GM19372 (cell line): Measurements from ENCODE around the gene ACOX2.
"Not testable (repeated sequence)": the region's sequence is repeated elsewhere in the genome, so short reads cannot be mapped to it uniquely, and the experiment has no call there.

Source experiments
- ATAC-seq: cut with Tn5 transposase; IDR thresholded peaks from one replicate; pipeline ENCODE4 v1.9.1; 2021; ENCODE audit warnings: mild to moderate bottlenecking, low read depth, moderate library complexity; ENCODE audit not compliant: unreplicated experiment

The ACOX2 gene

DNA sequence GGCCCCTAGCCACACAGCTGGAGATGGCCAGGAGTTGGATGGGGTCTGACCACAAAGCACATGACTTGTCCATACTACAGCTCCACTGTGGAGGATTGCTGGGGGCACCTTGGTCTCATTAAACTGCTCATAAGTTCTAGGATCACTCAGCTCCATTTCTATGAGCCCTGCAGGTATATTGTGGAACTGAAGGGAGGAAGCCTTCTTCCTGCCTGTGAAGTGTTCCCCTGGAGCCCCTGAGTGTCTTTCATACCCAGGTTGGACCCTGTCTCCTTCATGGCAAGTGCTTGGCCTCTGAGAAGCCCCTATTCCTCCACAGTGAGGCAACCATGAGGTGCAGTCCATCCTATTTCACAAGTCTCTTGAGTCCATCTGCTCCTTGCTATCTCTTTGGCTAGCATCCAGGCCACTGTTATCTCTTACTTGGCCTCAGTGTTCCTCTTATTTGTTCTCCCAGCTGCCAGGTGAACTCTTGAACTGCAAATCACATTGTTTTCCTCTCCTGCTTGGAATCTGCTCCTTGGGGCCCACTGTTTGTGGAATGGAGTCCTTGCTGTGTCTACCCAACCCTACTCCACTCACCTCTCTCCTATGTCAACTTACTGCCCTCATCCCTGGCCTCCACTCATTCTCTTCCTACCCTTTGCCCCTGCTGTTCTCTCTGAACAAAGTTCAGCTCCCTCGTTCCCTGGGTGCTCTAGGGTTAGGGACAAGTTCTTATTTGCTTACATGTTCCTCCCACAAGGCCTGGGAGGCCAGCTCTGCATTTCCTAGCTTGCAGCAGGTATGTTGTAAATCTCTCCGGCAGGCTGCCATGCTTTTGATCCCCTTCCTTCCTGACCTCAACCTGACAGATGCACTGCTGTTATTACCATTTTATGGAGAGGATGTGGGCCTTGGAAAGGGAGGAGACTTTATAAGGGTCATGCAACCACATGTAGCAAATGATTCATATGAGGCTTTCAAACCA is 1.2 kb downstream of the ACOX2 start:
- no peak for ATAC-seq

DNA sequence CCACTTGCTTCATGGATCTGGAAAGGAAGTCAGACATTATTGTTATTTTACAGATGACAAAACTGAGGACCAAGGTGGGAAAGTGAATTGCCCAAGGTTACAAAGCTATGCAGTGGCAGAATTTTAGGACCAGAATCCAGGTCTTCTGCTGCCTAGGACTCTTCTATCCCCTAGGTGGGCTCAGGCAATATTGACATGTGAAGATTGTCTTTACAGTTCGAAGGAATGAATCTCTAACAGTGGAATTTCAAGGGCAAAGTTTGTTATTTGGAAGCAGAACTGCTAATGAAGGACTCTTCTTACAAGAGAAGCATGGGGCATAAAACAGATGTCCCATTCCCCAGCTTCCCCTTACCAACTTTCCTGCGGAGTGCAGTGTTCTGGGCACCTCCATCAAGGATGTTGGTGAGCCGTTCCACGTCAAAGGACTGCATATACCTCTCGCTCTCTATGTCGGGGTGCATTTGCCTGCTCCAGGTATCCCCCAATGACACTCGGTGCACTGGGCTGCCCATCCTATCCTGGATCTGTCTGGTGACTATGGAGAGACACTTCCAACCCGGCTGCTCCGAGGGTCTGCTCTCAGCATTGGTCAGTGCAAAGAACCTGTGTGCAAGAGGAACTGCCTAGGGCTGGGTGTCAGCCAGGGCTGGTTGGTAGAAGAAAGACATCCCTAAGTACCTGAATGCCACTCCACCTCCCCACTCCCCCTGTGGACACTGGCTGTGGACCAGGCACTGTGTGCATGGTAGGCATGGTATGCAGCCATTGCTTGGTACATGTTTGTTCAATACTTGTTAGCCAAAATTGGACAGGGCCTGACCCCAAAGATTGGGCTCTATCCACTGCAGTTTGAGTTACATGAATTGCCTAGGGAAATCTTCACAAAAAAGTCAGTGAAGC is 2.1 kb downstream of the ACOX2 start:
- ATAC-seq: no peak

GRCh38 chr3:58532794-58533220 is 4.2 kb downstream of the ACOX2 start:
- ATAC-seq: peak; percentile 93

- ATAC-seq: no peak
These were observed 5.0 kb downstream of the ACOX2 start for GRCh38 chr3:58531956-58532355.

DNA sequence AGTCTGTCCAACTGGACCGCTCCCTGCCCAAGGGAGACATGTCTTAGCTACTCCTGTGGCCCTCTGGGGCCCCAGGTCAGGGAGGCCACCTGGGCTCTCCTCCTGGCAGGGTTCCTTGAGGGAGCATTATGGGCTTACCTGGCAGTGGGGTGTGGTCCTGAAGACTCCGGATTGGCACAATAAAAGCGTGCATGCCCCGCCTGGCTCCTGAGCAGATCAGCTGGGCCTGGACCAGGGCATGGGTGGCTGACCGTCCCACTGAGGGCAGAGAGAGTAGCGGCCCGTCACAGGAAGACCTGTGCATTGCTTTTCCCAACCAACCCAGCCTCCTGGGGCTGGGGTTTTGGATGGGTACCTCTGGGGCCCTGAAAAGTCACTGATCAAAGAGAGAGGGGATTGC is 5.4 kb downstream of the ACOX2 start:
- ATAC-seq: no peak

- no peak for ATAC-seq
These were observed 6.6 kb downstream of the ACOX2 start for GRCh38 chr3:58530354-58530865.

- no peak for ATAC-seq
These were observed 7.3 kb downstream of the ACOX2 start for GRCh38 chr3:58529516-58530353.

GRCh38 chr3:58528629-58529028 is 8.4 kb downstream of the ACOX2 start:
- ATAC-seq: no peak

- ATAC-seq: not testable (repeated sequence)
These were observed 9.6 kb downstream of the ACOX2 start for GRCh38 chr3:58527440-58527839.

DNA sequence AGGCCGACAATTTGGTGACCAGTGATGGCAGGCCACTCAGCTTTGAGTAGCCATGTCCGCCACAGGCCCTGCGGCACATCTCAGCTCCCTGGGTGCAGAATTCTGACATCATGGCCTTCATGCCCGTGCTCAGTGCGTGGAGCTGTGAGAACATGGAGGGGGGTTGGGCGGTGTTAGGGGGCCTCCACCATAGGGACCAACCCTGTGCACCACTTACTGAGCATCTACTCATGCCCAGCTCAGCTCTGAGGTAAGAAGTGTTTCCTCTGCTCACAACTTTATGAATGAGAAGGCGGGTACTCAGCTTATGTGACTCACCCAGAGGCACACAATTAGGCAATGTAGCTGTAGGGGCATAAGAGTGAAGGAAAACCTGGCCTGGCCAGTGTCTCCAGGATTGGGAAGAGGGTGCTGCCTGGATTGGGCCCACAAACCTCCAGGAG is 10.5 kb downstream of the ACOX2 start:
- no peak for ATAC-seq

DNA sequence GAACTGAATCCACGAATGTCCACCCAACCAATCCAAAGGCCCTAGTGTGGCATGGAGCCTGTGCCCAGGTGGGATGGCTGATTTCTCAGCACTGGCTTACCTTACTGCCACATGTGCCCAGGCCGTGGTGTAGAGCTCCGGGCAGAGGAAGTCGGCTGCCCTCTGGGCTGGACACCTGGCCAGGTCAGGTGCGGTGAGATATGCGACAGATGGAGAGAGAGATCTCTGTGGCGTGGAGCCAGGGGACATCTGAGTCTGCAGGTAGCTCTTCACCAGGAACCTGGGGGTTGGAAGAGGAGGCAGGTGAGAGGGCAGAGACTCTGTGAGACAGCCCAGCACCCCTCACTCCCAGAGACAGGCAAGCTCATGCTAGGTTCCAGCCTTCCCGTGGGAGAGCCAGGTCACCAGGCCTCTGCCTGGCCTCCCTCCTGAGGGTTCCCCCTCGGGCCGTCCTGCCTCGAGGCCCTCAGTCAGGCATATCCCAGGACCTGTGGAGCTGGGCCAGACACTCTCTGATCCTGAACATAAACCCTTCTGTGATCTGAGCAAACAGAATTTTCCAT is 12.6 kb downstream of the ACOX2 start:
- ATAC-seq: no peak

DNA sequence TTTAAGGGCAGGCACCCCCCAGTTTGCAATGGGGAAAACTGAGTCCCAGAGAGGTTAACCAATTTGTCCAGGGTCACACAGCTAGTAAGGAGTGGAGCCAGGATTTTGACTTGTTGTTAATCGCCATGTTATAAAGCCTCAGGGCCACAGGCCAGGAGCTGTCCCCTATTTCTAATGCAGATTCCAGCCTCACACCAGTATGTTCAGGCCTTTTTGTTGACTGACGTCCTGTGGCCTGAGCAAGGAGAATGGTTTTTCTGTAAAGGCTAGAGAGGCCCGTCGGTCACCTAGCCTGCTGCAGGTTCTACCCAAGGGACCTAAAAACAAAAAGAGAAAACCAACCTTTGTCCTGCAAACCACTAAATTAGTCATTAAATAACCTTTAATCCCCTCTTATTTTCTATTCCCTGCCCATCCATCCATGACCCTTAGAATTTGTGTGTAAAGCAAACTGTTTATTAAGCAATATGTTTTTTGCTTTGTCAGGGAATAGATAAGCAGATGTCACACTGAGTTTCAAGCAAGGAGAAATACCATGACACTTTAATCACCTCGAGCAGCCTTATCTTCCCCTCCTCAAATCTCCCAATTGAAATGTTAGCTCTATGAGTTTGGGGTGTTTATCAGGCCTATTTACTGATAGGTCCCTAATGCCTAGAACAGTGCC is 14.1 kb downstream of the ACOX2 start:
- no peak for ATAC-seq

- no peak for ATAC-seq
These were observed 14.9 kb downstream of the ACOX2 start for GRCh38 chr3:58521917-58522631.

DNA sequence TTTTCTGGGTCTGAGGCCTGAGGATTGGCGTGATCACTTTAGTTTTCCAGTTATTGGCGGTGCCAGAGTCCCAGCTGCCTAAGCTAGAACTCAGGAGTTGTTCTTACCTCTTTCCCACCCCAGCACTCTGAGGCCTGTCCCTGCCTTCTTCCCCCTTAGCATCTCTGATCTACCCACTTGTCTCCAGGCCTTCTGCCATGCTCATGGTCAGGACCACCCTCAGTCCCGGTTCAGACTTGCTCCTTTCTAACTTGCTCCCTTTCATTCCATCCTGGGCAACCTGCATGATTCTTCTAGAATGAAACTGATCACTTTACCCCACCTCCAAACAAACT is 15.7 kb downstream of the ACOX2 start:
- ATAC-seq: no peak

GRCh38 chr3:58520403-58521335 is 16.3 kb downstream of the ACOX2 start:
- ATAC-seq: no peak

DNA sequence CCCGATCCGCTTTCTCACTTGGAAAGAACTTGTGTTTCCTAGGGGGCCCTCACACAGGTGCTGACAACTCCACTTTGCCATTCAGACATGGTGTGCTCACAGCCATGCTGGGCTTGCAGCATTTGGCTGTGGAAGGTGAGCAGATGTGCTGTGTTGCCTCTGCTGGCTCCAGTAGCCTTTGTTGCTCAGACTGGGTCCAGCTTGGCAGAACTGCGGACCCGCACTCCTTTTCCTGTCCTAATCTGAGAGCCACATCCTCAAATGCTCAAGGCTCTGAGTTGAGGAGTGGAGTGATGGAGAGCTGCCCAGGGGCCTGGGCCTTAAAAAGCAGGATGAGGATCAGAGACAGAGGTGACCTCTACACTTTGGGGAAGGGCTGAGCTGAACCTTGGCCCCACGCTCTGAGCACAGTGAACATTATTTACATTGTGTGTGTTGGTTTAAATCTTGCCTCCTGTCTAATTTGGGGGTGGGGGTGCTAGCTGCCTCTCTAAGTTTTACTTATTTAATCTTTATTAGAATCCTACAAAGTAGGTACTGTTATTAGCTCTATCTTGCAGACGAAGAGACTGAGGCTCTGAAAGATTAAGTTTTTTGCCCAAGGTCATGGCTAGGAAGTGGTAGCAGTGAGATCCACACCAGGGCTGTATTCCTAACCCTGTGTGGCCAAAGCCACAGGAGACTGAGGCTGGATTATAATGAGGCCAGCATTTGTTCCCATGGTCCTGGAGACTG is 17.2 kb downstream of the ACOX2 start:
- no peak for ATAC-seq

GRCh38 chr3:58518291-58518789 is 18.6 kb downstream of the ACOX2 start:
- no peak for ATAC-seq
